ENCODE results near the gene NOL6.
"Not testable (repeated sequence)": the region's sequence is repeated elsewhere in the genome, so short reads cannot be mapped to it uniquely, and the experiment has no call there.

NOL6 gene

DNA sequence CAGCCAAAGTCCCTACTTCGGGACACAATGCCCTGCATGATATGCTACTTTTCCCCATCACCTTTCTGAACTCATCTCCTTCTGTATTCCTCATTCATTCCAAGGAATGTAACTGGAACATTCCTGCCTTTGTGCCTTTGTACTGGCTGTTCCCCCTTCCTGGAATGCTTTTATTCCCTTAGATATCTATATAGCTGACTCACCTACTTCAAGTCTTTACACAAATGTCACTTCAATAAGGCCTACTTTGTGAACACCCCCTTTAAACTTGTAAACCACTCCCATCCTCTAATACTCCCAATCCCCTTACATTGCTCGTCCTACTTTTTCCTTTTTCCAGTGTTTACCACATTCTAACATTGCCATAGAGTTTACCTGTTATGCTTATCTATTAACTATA is 2.4 kb downstream of the NOL6 start:
- DNase-seq (ENCODE audit: low read depth, low spot score), result no peak

DNA sequence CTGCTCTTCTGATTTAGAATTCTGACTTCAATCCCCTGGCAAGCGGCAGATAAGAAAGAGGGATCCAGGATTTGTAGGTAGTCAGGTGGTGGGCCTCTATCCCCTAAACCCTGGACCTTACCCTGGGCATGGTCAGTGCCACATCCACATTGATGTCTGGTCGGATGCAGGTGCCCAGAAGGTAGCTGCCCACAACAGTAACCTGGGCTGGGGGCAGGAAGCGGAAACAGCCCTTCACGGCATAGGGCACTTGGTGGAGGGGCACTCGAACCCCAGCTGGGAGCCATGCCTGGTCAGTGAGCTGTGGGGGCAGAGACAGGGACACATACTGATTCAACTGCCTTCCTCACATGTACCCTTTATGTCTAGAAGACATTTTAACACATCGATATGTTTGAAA is 3.8 kb downstream of the NOL6 start:
- DNase-seq (ENCODE audit: low read depth, low spot score), result no peak

DNA sequence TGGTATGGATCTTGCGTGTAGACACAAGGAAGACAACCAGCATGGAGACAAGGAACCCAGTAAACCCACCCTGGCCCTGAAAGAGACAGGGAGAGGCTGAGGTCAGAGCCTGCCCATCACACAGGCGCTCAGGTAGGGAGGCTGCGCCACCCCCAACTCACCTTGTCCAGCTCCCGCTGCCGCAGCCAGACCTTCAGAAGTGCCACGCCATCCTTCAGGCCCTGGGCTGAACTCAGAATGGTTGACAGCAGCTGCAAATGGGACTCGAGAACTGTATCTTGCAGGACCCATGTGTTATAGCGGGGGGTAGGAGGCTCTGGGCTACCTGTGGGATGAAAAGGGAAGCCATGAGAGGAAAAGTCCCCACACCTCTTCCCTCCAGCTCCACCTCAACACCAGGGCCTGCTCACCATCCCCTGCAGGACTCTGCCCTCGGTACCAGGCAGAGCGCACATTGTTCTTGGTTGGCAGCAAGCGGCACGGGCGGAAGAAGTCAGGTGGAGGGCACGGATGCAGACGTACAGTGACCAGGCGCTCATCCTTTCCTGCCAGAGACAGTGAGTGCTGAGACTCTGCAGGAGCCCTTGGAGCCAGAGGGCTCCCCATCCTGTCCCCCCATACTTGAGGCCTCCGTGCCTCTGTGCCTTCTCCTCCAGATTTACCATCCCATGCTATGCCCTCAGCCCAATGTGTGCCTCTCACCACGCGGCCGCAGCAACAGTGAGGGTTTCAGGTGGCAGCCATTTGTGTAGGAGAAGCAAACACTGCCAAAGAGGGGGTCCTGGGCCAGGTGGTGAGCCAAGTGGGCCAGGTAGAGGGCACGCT is 4.7 kb downstream of the NOL6 start:
- DNase-seq (ENCODE audit: low read depth, low spot score), result no peak

DNA sequence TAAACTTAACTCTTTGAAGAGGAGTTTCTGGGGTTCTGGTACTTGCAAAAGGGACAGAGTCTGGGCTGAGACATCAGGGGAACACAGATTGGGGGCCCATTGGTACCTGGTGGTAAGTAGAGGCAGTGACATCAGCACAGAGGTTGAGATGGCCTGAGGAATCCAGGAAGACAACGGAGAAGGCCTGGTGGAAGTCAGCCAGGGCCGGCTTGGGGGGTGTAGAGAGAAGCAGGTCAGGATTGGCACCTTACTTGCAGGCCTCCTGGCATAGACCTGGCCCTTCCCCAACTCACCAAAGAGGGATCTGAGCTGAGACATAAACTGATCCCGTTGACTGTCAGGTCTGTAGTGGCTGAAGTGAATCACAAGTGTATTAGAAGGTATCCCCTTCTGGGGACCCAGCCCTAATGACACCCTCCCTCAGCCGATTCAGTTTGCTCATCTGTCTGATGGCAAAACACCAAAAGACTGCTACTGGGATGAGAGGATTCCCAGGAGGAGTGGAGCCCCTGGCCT is 5.5 kb downstream of the NOL6 start:
- DNase-seq (ENCODE audit: low read depth, low spot score), result no peak

DNA sequence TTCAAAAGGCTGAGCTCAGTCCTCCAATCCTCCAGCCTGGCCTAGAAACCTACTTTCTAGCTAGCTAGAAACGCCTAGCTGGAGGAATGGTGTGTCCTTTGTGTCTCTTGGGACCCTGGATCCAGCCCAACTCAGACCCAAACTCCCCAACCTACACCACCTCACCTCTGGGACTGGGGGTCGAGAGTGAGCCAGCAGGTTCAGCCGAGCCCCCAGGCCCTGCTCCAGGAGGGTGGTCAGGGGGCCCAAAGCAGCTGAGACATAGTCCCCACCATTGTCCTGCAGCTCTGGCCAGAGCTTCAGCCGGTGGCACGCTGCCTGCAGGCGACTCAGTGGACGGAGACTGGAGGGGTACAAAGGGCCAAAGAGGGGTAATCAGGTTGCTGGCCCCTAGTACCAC is 6.2 kb downstream of the NOL6 start:
- DNase-seq (ENCODE audit: low read depth, low spot score), result no peak

DNA sequence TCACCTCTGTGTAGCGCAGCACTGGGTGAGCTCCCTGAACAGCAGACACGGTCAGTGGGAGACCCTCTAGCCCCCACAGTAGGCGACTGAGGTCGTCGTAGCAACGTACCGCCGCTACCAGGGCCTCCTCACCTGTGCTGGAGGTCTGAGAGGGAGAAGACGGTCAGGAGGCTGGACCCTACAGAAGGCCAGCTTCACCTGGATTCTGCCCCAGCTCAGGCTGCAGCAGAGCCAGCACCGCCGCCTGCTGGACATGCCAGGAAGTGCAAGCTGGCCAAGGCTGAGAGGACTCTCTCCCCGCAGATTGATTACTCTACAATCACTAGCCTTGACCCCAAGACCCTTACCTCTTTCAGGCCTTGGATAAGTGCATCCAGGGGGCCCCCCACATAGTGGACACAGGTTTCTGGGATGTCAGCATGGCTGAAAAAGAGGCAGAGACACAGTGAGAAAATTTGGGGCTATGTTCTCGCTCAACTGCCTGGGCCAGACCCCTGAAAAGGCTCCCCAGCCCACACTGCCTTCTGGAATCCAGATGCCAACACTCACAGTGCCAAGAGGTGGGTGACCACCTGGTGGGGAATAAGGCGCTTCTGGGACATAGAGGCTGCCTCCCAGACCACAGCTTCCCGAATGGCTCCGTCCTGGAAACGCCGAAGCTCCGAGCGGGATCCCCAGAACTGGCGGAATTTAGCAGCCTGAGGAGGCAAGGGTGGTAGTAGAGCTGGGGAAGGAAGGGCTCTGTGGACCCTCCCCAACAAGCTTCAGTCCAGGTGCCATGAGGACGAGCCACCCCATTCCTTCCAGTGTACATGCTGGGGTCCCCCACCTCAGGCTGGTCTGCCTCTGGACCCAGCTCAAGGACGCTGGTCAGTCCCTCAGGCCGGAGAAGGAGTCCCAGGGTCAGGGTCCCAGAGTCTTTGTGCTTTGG is 6.9 kb downstream of the NOL6 start:
- DNase-seq (ENCODE audit: low read depth, low spot score), result no peak

DNA sequence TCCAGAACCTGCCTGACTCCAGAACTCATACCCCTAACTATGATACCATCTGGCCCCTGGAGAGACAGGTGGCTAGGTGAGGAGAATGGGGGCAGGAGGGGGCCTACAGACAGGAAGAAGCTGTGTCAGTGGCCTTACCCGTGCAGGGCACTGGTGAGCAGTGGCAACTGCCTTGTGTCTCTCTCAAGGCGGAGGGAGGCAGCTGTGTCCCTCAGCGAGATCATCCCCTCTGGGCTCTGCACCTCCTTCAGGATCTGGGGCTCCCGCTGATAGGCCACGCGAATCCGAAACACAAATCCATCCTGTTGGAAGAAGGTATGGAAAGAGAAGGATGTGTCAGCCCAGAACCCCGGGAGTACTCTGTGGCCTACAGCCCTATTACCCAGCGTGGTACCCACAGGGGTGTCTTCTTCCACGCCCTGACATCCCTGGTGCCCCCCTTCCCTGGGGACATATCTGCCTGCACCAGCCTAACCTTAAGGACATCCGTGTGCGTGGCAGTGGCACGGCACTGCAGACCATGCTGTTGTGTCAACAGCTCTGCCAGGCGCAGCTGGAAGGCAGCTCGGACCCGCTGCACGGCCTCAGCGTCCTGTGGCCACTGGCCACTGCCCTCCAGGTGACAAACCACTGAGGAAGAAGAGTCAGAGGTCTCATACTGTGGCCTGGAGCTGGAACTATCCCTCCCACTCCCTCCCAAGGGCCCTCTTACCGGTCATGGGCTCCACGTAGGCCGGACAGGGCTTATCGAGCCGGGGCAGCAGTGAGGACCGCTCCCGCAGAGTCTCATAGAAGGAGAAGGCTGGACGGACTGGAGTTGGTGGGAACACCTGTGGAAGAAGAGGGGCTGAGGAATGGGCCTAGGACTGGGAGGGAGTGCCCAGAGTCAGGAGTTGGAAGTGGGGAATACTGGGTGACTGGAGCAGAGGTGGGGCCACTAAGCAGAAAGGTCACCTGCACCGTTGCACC is 7.8 kb downstream of the NOL6 start:
- DNase-seq (ENCODE audit: low read depth, low spot score), result no peak

DNA sequence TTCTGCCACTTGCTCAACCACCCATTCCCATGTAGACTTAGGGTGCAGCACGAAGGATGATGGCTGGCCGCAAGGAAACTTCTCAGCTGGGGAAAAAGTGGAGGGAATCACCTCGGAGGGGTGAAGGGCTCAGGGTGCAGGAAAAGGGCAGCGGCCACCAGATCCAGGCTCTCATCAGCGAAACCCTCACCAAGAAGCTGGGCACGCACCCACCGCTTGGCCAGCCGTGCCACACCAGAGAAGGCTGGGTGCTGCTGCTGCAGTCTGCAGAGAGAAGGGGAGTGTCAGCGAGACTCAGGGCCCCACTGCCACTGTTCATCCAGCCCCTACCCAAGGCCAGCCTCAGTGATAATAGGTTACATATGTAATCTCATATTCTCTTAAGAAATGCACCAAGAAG is 8.6 kb downstream of the NOL6 start:
- DNase-seq (ENCODE audit: low read depth, low spot score), result no peak

DNA sequence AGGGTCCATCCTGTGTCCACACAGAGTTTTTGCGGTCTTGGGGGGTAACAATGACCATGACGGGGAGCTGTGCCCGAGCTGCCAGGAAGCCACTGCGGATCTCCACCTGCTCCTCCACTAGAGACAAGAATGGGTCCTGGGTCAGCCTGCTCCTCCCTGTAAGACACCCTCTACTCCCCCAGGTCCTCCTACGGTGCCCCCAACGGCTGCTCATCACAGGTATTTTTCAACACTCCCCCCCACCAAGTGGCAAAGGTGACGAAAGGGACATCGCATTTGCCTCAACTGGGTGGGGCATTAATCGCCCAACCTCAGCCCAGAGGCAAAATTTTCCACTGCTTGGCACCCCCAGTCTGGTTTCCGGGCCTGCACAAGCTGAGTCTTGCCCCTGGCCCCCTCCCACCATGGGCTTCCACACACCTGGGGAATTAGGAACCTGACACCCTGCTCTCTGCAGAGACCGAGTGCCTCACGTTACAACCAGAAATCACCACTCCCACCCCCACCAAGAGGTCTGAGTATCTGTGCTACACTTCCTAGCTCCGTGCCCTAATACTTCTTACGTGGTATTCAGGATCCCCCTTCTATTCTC is 9.6 kb downstream of the NOL6 start:
- DNase-seq (ENCODE audit: low read depth, low spot score), result no peak

DNA sequence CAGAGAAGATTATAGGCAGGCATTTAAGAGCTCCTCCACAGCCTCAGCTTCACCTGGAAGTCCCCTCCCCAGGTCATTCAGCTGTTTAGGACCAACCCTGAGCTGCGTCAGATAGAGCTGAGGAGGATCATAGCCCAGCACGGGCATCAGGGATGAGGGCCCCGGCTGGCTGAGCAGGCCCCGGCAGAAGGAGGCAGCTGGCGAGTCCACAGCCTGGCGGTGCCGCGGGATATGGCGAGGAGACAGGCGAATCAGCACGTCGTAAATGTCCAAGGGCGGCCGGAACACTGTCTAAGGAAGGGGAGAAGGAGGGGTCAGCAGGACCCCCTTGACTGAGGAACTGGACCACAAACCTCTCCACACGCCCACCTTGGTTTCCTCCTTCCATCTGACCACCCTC is 10.6 kb downstream of the NOL6 start:
- no peak for DNase-seq (ENCODE audit: low read depth, low spot score)

DNA sequence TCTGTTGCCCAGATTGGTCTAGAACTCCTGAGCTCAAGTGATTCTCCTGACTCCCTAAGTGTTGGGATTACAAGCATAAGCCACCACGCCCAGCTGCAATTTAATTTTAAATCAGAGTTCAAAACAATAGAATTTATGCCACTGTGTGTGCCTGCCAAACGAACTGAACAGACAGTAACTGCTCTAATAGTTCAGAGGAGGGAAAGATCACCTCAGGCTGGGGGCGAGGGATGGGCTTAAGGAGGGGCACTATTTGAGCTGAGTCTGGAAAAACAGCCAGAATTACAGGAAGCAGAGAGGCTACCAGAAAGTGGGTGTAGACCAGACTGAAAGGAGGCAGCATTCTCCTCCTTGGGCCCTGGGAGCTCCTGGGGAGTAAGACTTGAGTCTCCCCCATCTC is 12.2 kb downstream of the NOL6 start:
- no peak for DNase-seq (ENCODE audit: low read depth, low spot score)

DNA sequence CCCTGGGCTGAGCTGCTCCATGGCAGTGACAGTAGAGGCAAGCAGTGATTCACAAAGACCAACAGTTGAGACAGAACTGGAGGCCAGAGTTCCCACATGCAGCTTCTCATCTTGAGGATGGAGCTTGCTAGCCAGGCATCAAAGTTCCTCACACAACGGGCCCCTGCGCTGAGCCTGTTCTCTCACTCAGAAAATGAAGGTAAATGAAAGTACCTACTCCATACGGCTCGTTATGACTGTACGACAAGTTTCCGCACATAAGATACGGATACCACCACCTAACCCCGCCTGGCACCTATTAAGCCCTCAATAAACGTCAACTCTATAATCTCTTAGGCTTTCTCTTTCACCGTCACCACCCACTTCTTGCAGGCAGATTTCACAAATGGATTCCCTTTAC is 12.9 kb downstream of the NOL6 start:
- no peak for DNase-seq (ENCODE audit: low read depth, low spot score)

DNA sequence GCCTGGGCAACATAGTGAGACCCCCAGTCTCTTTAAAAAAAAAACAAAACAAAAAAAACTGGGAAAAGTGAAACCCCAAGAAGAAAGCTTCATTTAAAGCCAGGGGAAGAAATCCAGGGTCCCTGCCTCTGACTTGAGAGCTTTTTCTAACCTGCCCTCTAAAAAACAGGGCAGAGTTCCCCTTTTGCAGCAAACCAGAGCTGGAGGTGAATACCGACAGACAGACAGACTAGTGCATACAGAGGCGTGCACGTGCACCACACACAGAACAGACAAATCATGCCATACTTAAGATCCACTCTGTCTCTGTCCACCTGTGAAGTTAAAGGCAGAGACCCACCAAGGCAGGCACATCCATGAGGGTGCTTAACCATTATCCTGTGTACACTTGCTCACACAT is 14.6 kb downstream of the NOL6 start:
- no peak for DNase-seq (ENCODE audit: low read depth, low spot score)

DNA sequence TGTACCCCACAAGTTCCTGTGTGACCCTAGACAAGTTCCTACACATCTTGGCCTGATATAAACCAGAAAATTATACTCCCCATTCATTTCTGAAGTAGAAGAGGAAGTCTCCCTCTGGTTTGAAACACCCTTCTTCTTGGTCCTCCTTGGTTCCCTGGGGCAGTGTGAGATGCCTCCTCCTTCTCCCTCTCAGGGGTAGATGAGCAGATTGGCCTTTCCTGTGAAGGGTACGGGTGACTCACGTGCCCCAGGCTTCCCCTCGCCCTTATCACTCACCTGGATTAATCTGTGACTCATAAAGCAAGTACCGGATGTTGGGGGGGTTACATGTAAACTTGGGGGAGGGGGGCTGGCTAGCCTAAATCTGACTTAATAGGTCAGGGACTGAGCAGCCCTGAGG is 15.3 kb downstream of the NOL6 start:
- no peak for DNase-seq (ENCODE audit: low read depth, low spot score)

DNA sequence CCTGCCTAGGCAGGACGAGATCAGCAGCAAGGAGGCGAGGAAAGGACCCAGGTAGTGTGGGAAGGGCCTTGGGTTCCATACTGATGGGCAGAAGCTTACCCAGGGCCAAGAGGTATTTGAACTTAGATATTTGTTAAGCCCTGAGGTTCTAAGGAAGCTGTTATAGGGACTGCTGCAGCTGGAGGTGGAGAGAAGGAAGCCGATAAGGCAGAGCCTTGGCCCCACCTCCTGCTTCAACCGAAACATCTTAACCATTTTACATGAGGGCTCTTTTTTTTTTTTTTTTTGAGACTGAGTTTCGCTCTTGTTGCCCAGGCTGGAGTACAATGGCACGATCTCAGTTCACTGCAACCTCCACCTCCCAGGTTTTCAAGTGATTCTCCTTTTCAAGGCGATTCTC is 17.8 kb downstream of the NOL6 start:
- no peak for DNase-seq (ENCODE audit: low read depth, low spot score)

DNA sequence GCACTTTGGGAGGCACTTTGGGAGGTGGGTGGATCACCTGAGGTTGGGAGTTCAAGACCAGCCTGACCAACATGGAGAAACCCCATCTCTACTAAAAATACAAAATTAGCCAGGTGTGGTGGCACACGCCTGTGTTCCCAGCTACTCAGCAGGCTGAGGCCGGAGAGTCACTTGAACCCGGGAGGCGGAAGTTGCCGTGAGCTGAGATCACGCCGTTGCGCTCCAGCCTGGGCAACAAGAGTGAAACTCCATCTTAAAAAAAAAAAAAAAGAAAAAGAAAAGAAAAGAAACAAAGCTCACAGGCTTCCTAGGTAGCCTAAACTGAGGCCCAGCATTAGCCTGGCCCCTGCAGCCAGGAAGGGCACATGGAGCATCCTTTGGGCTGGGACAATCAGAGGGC is 18.3 kb downstream of the NOL6 start:
- DNase-seq (ENCODE audit: low read depth, low spot score), result not testable (repeated sequence)

DNA sequence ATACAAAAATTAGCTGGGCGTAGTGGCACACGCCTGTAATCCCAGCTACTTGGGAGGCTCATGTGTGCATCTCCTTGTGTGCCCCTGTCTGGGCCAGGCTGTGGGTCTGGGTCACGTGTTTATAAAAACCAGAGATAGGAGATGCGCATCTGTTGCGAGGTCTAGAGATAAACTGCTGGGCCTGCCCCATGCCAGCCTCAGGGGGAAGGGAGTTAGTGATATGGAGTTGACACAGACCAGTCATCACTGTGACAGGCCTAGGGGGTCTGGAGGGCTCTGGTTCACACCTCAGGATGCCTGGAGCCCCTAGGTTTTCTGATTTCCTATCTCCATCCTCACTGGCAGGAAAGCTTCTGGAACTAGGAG is 19.1 kb downstream of the NOL6 start:
- not testable (repeated sequence) for DNase-seq (ENCODE audit: low read depth, low spot score)

DNA sequence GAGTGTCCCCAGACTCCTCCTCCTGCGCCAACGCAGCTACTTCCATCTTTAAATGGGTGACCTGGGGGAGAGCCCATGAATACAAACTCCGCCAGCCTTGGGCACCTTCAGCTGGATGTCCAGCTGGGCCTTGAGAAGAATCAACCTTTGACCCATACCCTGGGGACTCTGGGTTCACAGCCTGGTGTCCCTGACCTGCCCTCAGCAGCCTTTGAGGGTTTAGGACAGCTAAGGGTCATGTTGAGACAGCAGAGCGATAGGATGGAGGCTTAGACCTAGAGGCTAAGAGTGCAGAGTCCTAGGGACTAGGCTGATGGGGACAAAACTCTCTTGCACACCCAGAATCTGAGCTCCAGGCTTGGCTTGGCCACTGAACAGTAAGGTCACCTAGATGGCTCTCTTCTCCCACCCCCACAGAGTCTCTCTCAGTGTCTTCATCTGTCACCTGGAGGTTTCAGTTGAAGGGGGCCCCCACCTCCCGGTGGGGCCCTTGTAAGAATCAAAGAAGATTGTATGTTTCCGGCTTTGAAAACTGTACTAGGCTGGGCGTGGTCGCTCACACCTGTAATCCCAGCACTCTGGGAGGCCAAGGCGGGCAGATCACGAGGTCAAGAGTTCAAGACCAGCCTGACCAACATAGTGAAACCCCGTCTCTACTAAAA is 19.6 kb downstream of the NOL6 start:
- DNase-seq (ENCODE audit: low read depth, low spot score), result no peak

DNA sequence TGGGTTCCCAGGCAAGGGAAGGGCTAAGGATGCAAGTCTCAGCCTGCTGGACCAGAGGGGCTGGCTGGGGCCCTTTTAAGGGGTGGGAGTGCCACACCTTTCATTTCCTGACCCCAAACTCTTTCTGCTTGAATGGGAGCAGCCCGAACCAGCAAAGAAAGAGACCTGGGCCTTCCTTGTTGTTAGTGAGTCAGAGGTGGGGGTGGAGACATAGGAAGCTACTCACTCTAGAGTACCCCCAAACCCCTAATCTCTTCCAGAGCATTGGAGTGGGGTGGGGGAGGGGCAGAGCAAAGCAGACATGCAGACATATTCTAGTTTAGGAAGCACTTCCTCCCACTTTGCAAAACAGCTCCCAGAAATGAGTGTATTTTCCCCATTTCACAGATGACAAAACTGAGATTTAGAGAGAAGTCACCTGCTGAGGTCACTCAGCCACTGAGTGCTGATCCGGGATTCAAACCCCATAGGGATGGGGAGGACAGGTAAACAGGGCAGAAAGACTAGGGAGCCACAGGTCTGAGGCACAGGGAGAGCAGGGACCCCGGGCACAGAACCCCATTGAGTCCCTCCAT is 20.4 kb downstream of the NOL6 start:
- no peak for DNase-seq (ENCODE audit: low read depth, low spot score)

DNA sequence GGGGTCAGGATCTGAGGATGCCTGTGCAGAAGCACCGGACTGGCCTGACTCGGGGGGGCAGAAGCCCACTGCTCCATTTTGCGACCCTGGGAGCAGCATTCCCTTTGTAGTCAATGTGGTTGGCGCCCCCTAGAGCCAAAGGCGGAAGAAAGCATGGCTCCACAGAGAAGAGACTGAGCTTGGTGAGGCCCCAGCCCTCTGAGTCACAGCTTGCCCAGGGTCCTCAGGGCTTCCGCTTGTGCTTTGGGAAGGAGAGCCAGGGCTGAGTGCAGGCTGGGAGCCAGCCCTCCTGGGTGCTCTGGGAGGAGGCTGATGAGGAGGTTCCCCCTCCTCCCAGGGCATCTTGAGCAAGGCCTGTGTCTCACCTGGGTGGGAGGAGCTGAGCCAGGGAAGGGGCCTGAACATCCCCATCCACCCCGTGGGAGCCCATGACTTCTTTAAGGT is 20.9 kb downstream of the NOL6 start:
- DNase-seq (ENCODE audit: low read depth, low spot score), result peak; percentile 65

All from smooth muscle cell of the brain vasculature (primary cell).